Endothelial cell of umbilical vein (primary cell): ENCODE measurements around the gene AP5B1.

ENCODE experiments used
- EZH2 ChIP-seq: IDR thresholded peaks from 2 replicates; pipeline ENCODE4 v1.6.1; 2012; ENCODE audit warnings: borderline replicate concordance, low read depth, mild to moderate bottlenecking, moderate library complexity, low read length, inconsistent platforms; ENCODE audit not compliant: severe bottlenecking
- FOS ChIP-seq: IDR thresholded peaks from 2 replicates; pipeline ENCODE4 v1.6.1; 2011; ENCODE audit warnings: mild to moderate bottlenecking, low read length, moderate library complexity, borderline replicate concordance; ENCODE audit not compliant: insufficient read depth
- GATA2 ChIP-seq: IDR thresholded peaks from 2 replicates; pipeline ENCODE4 v1.7.0; 2011; ENCODE audit warnings: low read depth, mild to moderate bottlenecking, moderate library complexity, mixed read lengths, low read length; ENCODE audit not compliant: insufficient read length, insufficient read depth
- JUN ChIP-seq: IDR thresholded peaks from 2 replicates; pipeline ENCODE4 v1.6.1; 2011; ENCODE audit warnings: borderline replicate concordance, low read depth; ENCODE audit not compliant: insufficient read length, insufficient read depth
- MAX ChIP-seq: IDR thresholded peaks from 2 replicates; pipeline ENCODE4 v1.6.1; 2011; ENCODE audit not compliant: insufficient read depth, insufficient read length
- MYC ChIP-seq: IDR thresholded peaks from one replicate; pipeline ENCODE4 v1.6.1; 2011; ENCODE audit warnings: mild to moderate bottlenecking, low read depth, low read length
- POLR2A ChIP-seq: IDR thresholded peaks from 2 replicates; pipeline ENCODE4 v1.6.1; 2012; ENCODE audit warnings: low read depth, mild to moderate bottlenecking, control low read depth, low read length
- POLR2AphosphoS5 ChIP-seq: IDR thresholded peaks from 2 replicates; pipeline ENCODE4 v1.6.1; 2012; ENCODE audit warnings: low read depth, mild to moderate bottlenecking, control low read depth, low read length, moderate library complexity; ENCODE audit not compliant: insufficient read depth
- TF ChIP-seq, protein P1 (sequence below), 2 donors: IDR thresholded peaks; 1 replicate in 1 of 2; 2 replicates in 1 of 2; pipeline ENCODE4 v1.5.1; 2011; ENCODE audit warnings: low read length in 2 of 2, mild to moderate bottlenecking in 2 of 2, moderate library complexity in 2 of 2, control low read depth in 1 of 2, inconsistent platforms in 1 of 2, low read depth in 1 of 2; ENCODE audit not compliant: insufficient read depth in 1 of 2; ENCODE audit errors: extremely low read depth in 1 of 2

- TF ChIP-seq, protein P1, sequence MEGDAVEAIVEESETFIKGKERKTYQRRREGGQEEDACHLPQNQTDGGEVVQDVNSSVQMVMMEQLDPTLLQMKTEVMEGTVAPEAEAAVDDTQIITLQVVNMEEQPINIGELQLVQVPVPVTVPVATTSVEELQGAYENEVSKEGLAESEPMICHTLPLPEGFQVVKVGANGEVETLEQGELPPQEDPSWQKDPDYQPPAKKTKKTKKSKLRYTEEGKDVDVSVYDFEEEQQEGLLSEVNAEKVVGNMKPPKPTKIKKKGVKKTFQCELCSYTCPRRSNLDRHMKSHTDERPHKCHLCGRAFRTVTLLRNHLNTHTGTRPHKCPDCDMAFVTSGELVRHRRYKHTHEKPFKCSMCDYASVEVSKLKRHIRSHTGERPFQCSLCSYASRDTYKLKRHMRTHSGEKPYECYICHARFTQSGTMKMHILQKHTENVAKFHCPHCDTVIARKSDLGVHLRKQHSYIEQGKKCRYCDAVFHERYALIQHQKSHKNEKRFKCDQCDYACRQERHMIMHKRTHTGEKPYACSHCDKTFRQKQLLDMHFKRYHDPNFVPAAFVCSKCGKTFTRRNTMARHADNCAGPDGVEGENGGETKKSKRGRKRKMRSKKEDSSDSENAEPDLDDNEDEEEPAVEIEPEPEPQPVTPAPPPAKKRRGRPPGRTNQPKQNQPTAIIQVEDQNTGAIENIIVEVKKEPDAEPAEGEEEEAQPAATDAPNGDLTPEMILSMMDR (IDR thresholded peaks at IDR 0.05; ENCODE audit: extremely low read depth in 1 of 2, insufficient read depth in 1 of 2, low read depth in 1 of 2, low read length in 2 of 2) = no peak
- TF ChIP-seq EZH2 (no peak), POLR2AphosphoS5 (no peak), POLR2A (no peak), GATA2 (no peak), MYC (no peak), MAX (no peak), FOS (no peak), JUN (no peak)
These were observed 42.2 kb upstream of the AP5B1 start for GRCh38 chr11:65822776-65823528.
